ENCODE results near the gene KTN1.

Gene KTN1

DNA sequence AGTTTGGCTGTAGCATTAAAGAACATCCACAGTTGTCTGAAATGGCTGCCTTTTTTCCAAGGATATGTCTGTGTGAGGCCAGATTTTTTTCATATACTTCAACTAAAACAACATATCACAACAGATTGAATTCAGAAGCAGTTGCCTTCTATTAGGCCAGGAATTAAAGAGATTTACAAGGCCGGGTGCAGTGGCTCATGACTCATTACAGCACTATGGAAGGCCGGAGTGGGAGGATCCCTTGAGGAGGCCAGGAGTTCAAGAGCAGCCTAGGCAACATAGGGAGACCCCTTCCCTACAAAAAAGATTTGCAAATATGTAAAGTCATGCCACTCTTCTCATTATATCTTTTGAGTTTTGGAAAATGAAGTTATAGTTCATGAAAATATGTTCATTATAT lies 108.6 kb downstream of the KTN1 start:
- DNase-seq, result no peak

DNA sequence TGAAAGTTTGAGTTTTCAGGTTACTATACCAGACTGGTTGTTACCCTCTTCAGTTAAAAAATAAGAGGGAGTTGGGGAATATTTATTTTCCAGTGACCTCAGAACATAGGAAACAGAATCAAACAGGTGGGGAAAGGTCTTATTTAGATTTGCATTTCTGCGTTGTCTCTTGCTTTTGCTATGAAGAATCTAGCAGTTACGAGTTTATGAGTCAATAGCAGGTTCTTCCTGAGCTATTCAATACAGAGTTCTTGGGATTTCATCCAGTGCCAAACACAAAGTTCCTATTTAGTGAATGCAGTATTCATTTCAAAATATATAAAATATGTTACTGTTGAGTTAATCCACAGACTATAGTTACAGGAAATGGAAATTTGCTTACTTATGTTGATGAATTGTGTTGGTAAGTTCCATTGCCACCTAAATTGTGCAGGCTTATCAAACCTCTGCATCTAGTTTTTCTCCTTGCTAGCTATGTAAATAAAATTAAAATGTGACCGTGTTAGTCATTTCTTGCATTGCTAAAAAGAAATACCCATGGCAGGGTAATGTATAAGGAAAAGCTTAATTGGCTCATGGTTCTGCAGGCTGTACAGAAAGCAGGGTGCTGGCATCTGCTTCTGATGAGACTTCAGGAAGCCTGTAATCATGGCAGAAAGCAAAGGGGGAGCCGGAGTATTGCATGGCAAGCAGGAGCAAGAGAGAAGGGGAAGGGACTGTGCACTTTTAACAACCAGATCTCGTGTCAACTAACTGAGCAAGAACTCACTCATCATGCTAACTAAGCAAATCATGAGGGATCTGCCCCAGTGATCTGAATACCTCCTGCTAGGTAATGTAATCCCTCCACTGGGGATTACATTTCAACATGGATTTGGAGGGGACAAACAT lies 110.2 kb downstream of the KTN1 start:
- DNase-seq, result no peak

DNA sequence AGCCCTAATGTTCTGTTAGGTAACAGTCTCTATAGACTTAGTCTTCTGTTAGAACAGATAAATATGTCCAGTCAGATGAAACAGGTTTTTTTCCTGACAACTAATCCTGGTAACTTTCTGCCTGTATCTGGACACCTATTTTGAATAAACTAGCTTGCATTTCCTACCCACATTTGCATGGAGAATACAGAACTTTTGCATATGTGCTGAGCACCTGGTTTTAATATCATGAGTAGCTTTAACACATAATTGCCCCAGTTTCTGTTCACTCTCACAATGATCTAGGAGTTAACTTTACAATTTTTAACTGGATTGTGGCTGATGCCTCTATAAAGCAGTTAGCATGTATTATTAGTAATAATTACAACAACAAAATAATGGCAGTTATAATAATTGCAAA lies 111.7 kb downstream of the KTN1 start:
- no peak for DNase-seq

DNA sequence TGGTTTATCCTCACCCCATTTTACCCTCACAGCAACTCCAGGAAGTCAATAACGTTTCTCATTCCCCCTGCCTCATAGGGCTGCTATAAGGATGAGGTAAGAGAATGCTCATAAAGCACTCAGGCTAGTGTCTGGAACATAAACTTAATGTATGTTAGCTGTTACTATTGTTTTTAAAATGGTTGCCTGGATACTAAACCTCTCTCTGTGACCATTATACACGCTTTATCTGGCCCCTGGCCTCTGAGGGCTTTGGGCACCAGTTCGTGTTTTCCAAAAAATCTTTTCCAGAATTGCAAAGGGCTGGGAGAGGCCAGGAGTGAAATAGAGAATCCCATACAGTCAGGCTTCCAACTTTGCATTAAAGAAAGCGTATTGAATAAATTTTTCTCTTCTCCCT lies 113.9 kb downstream of the KTN1 start:
- peak; percentile 70 for DNase-seq

DNA sequence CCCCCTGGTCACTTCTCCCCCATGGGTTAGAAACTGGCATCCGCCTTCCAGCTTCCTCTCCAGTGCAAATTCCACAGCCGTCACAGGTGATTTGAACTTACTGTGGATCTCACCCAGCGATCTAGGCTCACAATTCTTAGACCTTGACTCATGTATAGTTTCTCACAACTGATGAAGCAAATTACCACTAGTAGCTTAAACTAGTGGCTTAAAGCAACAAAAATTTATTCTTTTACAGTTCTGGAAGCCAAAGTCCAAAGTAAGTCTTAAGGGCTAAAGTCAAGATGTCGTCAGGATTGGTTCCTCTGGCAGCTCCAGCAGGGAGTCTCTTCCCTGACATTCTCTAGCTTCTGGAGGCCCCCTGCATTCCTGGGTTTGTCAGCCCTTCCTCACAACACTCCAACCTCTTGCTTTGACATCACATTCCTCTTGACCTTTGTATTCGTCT lies 117.4 kb downstream of the KTN1 start:
- DNase-seq, result no peak

DNA sequence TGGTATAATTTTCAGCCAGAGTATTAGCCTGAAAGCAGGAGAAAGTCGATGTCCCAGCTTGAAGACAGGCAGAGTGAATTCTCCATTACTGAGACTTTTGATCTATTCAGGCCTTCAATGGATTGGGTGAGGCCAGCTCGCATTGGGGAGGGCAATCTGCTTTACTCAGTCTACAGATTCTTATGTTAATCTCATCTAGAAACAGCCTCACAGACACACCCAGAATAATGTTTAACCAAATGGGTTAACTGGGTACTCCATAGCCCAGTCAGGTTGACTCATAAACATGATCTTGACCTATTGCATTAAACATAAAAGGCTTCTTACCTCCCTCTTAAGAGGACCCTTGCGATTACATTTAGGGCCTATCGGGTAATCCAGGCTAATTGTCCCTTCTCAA lies 118.0 kb downstream of the KTN1 start:
- no peak for DNase-seq

DNA sequence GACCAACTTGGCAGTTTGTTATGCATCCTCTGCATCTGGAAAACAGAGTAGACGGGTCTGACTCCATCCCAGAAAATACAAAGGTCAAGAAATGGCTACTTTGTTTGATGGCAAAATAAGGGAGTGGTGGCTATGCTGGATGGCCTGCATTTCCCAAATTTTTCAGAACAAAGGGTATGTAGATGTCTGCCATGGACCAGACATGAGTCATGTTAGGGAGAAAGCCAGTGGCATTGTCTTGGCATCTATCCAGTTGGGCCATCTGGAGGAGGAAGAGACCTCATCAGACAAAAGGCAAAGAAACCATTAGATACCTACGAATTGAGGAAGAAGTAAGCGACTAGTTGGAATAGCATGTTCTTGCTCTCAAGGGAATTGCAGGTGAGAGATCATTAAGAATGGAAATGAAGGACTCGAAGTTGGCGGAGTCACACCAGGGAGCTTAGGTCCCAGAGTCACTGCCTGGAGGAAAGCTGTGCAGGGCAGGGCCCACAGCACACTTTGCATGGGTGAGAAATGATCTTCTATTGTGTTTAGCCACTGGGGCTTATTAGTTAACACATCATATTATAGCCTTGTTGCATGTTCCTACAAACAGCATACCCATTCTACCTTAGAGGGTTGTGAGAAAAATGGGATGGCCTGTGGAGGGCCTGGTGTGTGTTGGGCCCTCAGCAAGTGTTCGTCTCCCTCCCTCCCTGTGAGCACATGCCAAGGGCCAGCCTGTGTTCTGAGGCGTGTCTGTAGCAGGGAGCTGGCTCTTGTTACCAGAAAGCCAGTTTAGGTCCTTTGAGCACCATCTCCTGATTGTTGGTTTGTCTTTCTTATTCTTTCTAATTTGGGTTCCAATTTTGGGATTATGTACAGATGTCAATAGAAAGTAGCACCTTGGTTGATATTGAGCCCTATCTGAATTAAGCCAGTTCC lies 119.4 kb downstream of the KTN1 start:
- no peak for DNase-seq

DNA sequence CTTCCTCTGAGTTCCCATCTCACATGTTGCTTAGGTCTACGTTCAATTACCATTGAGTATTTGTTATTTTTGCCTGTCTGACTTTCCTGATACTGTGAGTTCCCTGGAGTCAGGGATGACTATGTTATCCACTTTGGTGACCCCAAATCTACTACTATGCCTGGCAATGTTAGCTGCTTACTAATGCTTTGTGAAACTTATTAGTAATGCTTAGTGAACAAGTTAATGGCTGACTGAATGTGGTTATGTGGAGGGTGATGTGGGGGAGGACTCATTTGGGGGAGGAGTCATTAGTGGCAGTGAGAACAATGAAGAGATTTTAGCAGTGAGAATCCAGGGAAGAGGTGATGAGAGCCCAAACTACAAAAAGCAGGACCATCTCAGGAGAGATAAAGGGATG lies 121.6 kb downstream of the KTN1 start:
- DNase-seq, result no peak

DNA sequence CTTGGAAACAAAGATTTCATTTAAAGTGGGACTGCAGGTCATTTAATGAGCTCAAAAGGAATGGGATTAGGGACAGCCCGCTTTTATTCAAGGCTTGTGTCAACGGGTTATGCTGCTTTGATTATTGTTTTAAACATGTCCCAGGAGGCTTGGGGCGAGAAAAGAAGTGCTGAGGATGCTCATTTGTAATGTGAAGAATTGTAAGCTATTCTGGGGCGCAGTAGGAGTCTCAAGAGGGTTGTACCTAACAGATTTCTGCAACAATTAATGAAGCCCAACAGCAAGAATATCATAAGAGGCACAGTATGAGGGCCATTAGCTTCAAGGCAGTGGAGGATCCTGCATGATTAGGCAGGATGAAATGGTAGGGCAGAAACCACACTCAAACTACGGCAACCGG lies 122.5 kb downstream of the KTN1 start:
- DNase-seq, result no peak

DNA sequence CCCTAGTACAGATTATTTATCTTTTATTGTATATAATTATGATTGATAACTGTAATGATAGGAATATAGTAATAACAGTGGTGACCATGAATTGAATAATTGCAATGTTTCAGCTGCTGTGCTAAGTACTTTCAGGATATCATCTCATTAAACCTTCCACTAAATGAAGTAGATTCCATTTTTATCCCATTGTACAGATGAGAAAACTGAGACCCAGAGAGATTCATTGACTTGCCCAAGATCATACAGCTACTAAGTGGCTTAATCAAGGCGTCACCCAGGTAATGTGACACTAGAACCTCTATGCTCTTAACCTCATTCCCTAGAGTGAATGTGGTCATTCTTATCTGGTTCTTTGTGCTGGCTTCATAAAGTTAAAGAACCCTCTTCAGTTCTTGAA lies 124.6 kb downstream of the KTN1 start:
- DNase-seq, result no peak

DNA sequence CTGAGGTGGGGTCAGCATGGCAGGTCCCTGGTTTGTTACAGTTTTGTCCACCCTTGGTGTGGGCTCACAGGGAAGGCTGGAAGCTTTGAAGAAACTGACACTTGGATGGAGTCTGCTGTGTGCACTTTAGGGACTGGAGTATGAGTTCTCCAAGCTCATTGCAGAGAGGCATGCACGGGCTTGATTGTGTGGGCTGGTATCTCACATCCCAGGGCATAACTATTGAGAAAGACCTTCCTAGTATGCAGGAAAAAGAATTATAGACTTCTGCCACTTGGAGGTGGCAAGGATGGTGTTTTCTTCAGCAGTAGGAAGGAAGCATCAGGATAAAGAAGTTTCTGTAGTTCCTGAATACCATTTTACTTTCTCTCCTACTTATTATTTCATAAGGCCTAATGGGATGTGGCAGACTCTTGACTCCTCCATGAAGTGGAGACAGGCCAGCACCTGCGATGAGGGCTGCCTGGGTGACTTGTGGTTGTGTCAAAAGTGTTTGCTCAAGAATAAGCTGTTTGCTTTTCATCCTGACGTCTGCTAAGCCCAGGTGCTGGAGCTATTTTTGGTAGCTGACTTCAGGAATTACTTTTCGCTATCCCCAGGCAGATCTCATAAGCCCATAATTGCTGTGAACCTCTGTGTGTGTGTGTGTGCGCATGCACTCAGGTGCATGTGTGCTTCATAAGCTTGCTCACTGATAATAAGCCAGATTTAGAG lies 125.8 kb downstream of the KTN1 start:
- DNase-seq, result no peak

DNA sequence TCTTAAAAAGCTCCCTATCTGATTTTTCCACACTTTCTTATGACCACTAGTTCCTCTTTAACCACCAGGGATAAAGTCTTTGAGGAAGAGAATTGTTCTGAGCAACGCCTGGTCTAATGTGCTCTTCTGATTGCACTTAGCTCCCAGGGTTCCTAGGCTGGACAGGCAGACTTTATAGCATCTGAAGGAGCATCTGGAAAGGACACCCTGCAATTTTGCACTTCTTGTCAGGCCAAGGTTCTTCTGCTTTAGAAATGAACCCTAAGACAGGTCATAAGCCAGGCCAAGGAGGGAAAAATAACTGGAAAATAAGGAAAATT lies 126.3 kb downstream of the KTN1 start:
- DNase-seq, result no peak

DNA sequence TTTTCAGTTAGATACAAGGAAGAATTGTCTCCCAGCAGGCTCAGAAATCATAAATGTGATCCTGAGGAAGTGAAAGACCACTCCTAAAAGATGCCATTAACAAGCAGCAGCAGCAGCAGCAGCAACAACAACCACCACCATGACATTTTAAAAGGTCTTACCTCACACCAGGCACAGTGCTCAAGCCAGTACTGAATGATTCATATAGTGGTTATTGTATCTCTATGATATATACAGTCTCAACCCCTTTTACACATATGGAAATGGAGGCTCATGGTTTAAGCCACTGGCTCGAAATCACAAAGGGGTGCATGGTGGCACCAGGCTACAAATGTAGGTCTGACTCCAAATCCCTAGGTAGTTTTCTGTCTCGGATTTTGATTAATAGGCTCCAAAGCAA lies 126.9 kb downstream of the KTN1 start:
- no peak for DNase-seq

DNA sequence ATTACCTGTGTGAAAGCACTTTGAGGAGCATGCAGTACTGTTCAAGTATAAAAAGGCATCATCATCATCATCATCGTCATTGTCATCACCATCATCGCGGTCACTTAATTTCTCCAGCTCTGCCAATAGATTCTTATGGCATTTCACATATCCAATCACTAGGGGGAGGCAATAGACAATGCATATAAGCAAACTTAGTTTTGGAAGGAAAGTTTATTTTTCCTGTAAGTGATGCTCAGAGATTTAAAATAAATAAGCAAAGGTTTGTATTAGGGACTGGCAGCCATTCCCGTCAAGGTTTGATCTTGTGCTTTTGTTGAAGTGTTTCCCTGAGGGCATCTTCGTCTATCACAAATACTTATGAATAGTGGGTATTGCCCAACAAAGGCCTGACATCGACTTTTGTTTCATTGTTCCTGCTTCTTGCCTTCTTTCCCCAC lies 127.4 kb downstream of the KTN1 start:
- no peak for DNase-seq

DNA sequence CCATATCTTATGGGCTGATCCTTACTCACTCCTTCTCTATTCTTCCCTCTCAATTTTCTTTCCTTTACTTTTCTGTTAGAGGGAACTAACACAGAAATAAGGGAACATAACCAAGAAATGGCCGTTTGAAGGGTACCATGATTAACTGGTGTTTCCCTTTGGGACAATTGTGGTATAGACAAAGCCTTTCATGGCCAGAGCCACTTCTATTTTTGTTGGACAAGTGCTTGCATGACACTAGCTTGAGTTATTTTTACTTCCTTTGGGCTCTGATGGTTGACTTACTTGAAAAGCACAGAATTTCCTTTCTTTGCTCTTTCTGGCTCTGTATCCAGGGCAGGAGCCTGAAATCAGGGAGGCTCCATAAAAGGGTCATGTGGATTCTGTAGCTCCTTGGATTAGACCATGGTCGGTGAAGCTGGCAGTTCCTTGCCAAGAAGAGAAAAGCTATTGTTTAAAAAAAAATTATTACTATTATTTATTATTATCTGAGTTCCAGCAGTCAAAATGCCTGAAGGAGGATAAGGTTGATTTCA lies 130.6 kb downstream of the KTN1 start:
- DNase-seq, result no peak

DNA sequence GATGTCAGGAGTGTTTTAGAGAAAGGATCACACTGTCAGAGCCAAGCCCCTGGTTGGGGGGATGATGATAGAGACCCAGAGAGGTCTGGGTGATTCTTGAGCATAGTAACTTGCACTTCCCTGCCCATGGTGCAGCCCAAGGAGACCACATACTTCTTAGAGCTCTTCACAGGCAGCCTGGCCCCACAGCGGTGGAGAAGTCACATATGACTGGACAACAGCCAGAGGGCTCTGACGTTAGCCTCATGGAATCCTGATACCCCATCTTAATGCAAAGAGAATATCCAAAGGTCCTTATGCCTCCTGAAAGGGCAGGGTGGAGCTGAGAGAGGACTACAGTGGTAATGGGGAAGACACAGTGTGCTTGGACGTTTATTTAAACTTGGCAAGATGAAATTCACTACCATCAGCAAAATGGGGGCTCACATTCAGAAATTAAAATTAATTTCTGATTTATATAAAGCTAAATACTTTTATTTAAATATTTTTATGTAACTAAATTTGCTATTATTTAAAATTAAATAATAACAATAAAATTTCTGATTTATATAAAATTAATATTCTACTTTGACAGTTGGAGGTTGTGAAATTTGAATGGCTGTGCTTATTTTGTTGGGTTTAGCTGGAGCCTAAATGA lies 131.3 kb downstream of the KTN1 start:
- DNase-seq, result no peak

DNA sequence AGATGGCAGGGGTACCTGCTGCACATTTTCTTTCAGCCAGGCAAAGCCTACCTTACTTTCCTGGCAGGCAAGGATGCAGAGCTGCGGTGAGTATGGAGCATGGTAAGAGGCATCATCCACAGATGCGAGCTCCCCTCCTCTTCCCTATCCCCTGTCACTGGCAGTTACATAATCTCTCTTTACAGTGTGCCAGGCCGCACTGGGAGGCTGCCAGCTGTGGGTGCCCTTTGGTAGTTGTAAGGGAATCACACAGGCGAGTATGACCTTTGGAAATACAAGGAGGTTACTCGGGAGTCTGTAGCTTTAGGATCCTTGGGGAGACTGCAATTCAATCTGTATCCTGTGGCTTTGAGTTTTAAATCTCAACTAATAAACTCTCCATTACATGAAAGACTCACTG lies 132.5 kb downstream of the KTN1 start:
- DNase-seq, result no peak

DNA sequence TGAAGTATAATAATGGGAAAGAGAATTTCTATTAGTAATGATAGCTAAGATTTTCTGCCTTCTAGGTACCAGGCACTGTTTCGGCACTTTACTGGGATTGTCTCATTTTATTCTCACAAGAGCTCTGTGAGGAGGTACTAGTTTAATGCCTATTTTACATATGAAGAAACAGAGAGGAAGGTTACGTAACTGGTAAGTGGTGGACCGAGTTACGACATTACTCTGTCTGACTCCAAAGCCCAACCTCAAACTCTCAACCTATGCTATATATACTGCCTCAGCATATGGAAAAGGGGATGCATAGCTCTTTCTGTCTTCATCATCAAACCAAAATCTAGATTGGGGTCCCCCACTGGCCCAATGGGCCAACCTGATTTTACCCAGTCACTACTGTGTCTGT lies 133.5 kb downstream of the KTN1 start:
- no peak for DNase-seq

DNA sequence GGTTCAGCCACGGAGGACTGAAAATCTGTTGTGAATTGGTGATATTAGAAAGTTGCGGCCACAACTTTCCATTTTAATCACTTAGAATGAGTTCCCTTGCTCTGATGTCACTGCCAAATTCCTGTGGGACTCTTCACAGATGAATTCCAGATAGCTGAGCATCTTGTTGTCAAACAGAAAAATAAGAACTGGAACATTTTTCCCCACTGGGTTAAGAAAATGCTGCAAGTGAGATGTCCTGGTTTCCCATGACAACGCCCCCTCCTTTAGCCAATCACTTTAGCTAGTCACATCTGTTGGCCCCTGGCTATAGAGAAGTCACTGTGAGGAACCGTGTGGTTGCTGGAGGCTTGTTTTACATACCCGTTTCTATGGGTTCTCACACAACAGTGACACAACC lies 135.9 kb downstream of the KTN1 start:
- DNase-seq, result peak; percentile 57

DNA sequence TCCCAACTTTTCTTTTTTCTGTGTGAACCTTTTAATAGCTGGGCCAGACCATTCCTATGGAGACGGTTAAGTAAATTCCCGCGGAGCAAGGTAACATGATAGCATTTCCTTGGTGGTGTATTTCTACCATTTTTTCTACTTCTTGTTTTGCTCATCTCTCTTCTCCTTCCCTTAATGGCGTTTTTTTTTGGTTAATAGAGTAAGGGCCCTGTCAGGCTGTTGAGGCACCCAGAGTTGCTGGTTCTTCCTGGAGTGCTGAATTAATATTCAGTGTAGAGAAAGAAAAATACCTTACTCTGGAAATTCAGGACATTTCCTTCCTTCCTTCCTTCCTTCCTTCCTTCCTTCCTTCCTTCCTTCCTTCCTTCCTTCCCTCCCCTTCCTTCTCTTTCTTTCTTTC lies 137.6 kb downstream of the KTN1 start:
- no peak for DNase-seq

DNA sequence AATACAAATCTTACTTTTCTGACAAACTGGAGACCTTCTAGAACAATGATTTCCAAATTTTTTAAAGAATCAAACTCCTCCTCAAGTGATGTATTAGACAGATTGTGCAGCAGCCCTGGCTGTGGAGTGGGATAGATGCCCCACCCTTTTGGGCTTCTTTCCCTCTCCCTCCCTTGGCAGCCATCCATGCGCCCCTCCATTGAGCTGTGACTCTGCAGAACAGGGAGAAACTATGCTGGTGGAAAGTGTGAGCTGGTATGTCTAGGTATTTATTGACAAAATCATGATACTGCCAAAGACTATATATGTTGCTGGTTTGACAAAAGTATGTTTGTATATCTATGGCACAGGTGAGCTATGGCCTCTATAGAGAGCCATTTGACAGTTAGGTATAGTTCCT lies 138.5 kb downstream of the KTN1 start:
- DNase-seq, result no peak

DNA sequence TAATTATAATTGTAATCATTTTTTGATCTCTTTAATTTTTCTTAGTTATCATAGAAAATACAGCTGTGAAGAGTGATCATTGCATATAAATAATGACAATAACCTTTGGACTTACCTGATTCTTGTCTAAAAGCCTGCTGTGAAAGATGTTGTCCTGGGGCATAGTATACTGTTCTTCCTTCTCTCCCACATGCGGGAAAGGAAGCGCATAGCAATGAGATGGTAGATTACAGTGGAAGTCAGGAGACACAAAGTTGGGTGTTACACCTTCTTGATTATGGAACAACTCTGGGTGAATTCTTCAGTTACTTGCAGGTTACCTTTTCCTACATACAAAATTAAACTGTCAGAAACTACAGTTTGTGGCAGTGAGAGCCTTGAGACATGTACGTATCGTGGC lies 140.8 kb downstream of the KTN1 start:
- no peak for DNase-seq

DNA sequence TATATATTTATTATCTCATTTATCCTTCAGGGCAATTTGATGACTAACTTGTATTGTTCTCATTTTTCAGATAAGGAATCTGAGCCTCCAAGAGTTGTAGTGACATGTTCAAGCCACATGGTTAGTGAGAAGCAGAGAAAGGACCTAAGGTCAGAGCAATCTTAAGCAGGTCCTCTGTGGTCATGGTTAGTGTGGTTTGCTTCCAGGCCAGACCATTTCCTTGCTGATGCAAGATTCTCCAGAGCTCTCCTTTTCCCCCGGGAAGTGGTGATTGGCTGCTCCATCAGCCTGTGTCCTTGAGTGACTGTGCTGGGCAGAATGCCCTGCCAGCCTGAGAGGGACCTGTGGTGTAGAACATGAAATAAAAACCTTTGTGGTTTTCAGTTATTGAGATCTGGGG lies 141.3 kb downstream of the KTN1 start:
- DNase-seq, result peak; percentile 62

Measured in left hindlimb (tissue), 1 donor.